Measurements from ENCODE around the gene ECE1. TPM values are rescaled to one million over a fixed set of nuclear protein-coding genes. Genes with fewer than 3 reads are reported as not detected.

The ECE1 gene
- total RNA-seq, 3 donors from 2014 or later = 103 to 161 (median 149) TPM

DNA sequence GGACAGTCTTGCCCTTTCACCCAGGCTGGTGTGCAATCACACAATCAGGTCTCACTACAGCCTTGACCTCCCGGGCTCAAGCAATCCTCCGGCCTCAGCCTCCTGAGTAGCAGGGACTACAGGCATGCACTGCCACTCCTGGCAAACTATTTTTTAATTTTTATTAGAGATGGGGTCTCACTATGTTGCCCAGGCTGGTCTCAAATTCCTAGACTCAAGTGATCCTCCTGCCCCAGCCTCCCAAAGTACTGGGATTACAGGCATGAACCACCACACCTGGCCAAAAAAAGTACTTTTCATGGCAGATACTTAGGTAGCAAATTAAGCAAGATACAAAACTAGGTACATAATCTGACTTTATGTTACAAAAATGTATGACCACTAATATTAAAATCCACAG lies 121.8 kb downstream of the ECE1 start:
- H3K9me3 ChIP-seq = no peaks in the 10 kb centered on the region
- intact Hi-C loops (cut with DNase I, micrococcal nuclease) = no loop called here
- H3K4me1 ChIP-seq (ENCODE audit: low read depth) = no peaks in the 10 kb centered on the region
- H3K4me3 ChIP-seq = no peak overlapping the region
- DNase-seq (no peak), ATAC-seq (no peak)
- H3K36me3 ChIP-seq (ENCODE audit: low read depth) = no peaks in the 10 kb centered on the region
- TF ChIP-seq, protein P1, sequence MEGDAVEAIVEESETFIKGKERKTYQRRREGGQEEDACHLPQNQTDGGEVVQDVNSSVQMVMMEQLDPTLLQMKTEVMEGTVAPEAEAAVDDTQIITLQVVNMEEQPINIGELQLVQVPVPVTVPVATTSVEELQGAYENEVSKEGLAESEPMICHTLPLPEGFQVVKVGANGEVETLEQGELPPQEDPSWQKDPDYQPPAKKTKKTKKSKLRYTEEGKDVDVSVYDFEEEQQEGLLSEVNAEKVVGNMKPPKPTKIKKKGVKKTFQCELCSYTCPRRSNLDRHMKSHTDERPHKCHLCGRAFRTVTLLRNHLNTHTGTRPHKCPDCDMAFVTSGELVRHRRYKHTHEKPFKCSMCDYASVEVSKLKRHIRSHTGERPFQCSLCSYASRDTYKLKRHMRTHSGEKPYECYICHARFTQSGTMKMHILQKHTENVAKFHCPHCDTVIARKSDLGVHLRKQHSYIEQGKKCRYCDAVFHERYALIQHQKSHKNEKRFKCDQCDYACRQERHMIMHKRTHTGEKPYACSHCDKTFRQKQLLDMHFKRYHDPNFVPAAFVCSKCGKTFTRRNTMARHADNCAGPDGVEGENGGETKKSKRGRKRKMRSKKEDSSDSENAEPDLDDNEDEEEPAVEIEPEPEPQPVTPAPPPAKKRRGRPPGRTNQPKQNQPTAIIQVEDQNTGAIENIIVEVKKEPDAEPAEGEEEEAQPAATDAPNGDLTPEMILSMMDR (IDR thresholded peaks at IDR 0.05) = no peak

Other genes starting within 250 kb of the ECE1 start
- gene EIF4G3, start 113.6 kb downstream of the ECE1 start, total RNA-seq = 100 to 1,000 TPM in 1 of 3 donors, 10 to 100 TPM in 2; 59.5 to 106 (median 90.8) TPM
- gene NBPF3, start 149.7 kb upstream of the ECE1 start, total RNA-seq = 1 to 10 TPM; 3.4 to 7.9 (median 6.4) TPM
- gene ALPL, start 219.0 kb upstream of the ECE1 start, total RNA-seq = 1 to 10 TPM in 1 of 3 donors, under 1 TPM in 2; 0.82 to 2.7 (median 0.90) TPM

All from mucosa of descending colon (tissue), 3 donors.